ENCODE measurements around the gene GGPS1.

The GGPS1 gene

DNA sequence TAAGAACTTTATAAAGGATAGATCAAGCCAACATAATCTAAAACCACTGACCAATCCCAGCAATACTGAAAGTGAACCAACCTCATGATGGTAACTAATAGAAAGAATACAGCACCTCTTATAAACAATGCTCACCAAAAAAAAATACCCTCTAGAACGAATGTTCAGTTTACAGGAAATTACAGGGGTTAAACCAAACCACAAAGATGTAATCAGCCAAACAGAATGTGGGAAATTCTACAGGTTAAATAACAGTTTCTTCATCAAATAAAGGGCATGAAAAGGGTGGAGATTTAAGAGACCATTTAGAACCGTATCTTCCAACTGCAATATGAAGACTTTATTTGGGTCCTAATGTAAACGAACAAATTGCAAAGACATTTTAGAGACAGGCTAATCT lies 30.8 kb upstream of the GGPS1 start:
- TF ChIP-seq, protein P1, sequence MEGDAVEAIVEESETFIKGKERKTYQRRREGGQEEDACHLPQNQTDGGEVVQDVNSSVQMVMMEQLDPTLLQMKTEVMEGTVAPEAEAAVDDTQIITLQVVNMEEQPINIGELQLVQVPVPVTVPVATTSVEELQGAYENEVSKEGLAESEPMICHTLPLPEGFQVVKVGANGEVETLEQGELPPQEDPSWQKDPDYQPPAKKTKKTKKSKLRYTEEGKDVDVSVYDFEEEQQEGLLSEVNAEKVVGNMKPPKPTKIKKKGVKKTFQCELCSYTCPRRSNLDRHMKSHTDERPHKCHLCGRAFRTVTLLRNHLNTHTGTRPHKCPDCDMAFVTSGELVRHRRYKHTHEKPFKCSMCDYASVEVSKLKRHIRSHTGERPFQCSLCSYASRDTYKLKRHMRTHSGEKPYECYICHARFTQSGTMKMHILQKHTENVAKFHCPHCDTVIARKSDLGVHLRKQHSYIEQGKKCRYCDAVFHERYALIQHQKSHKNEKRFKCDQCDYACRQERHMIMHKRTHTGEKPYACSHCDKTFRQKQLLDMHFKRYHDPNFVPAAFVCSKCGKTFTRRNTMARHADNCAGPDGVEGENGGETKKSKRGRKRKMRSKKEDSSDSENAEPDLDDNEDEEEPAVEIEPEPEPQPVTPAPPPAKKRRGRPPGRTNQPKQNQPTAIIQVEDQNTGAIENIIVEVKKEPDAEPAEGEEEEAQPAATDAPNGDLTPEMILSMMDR (IDR thresholded peaks at IDR 0.05) = no peak

DNA sequence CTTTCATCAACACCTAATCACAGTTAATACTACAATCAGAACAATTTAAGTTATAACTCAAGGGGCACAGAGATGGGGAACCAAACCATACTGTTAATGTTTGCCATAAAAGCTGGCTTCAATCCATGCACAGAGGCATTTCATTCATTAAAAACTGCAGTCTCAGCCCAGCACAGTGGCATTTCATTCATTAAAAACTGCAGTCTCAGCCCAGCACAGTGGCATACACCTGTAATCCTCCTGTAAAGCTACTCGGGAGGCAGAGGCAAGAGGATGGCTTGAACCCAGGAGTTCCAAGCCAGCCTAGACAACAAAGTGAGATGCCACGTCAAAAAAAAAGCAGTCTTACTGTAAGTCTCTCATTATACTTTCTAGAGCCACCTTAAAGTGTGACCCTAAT lies 29.6 kb upstream of the GGPS1 start:
- TF ChIP-seq, protein P1 (IDR thresholded peaks at IDR 0.05) = no peak

DNA sequence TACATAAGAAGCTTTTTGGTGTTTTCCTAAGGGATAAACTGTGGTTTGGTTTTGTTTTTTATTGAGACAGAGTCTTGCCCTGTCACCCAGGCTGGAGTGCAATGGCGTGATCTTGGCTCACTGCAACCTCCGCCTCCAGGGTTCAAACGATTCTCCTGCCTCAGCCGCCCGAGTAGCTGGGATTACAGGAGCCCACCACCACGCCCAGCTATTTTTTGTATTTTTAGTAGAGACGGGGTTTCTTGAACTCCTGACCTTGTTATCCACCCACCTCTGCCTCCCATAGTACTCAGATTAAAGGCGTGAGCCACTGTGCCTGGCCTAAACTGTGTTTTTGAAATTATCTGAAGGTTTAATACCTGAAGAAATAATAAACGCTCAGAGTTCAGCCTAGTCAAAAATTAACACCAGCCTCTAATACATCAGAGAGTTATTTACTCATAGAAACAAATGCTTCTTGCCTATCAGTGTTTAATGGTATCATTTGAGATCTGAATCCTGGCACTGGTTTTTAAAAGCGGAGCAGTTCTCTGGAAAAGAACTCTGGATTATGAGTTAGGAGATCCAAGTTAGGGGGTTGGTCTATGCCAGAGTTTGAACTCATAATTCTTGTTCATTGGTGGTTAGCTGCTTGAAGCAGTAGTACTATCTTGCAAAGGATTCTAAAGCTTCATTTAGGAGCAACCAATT lies 29.1 kb upstream of the GGPS1 start:
- TF ChIP-seq, protein P1 (IDR thresholded peaks at IDR 0.05) = no peak

DNA sequence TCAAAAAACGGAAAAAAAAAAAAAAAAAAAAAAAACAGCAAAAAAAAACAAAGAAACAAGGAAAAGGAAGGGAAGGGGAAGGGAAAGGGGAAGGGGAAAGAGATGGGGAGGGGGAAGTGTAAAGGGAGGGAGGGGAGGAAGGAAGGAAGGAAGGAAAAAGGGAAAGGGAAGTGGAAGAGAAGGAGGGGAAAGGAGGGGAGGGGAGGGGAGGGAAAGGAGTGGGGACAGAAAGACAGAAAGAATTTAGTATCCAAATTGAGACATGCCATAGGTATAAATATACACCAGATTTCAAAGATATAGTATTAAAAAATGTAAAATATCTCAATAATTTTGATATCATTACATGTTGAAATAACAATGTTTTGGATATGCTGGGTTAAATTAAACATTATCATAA lies 26.2 kb upstream of the GGPS1 start:
- TF ChIP-seq, protein P1 (IDR thresholded peaks at IDR 0.05) = no peak

DNA sequence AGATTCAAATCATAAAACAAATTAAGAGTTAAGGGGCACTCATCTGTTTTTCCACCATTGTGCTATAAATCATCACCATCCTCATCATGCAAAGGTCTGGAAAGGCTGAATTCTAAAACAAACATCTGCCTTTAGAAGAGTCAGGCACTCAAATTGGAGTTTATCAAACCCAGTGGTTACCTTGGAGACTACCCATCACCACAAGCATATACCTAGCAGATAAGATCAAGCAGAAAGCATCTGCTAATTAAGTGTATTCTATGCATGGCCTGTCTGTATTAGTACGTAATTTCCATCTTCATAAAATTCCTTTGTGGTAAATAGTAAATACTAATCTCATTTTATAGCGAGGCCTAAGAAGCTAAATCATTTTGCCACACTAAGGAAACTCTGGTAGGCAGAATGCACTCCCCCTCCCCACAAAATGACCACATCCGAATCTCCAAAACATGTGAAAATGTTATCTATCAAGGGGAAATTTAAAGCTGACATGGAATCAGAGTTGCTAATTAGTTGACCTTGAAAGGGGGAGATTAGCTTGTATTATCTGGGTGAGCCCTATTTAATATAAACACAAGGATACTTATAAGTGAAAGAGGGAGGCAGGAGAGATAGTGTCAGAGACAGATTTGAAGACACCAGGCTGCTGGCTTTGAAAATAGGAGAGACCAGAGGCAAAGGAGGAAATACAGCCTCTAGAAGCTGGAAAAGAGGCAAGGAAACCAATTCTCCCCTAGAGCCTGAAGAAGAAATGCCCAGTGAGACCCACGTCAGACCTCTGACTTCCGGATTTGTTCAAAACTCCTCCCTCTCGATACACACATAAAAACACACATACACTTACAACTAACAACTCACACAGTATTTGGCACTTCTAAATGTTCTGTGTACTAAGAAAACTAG lies 23.6 kb upstream of the GGPS1 start:
- TF ChIP-seq, protein P1 (IDR thresholded peaks at IDR 0.05) = no peak

DNA sequence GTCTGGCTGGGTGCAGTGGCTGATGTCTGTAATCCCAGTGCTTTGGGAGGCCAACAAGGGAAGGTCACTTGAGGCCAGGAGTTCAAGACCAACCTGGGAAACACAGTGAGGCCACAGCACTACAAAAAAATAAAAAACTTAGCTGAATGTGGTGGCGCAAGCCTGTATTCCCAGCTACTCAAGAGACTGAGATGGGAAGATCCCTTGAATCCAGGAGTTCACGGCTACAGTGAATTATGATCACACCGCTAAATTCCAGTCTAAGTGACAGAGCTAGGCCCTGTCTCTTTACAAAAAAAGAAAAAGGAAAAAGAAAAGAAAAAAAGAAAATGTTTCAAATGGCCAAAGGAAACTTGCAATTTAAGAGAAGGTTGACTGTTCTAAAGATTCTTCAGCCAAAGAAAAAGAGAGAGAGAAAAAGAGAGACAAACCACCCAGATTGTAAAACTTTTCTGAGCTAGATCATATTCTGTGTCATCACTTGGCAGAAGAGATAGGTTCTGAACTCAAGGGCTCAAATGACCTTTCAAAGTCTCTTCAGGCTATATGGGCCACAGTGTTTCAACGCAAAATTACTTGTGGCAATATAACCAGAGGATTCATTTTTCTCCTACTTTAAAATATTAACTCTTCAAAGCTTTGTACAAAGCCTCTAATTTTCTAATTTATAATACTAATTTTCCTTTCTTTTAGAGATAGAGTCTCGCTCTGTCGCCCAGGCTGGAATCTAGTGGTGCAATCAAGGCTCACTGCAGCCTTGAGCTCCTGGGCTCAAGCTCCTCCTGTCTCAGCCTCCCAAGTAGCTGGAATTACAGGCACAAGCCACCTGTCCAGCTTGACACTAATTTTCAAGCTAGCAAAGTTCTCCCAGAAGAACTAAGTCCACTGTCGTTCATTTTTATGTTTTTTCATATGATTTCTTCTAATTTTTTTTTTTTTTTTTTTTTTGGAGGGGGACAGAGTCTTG lies 20.9 kb upstream of the GGPS1 start:
- TF ChIP-seq, protein P1 (IDR thresholded peaks at IDR 0.05) = no peak

DNA sequence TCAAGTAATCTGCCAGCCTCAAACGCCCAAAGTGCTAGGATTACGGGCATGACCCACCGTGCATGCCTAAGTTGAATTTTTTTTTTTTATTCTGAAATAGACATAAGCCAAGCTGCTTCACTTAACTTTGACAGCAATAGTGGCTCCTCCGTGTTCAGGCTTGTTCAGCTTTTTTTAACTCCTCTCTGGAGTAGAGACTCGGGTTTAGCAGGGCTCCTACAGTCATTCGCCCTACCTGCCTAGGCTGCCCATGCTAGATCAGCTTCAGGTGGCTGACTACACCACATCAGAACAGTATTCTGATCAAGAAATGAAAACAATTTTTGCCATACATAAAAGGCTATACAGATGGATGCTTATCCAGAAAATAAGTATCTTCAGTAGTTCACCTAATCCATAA lies 15.1 kb upstream of the GGPS1 start:
- TF ChIP-seq, protein P1 (IDR thresholded peaks at IDR 0.05) = no peak

Data from LNCAP (cell line).